ENCODE results near the gene BARX1. TPM values are rescaled to one million over a fixed set of nuclear protein-coding genes. Genes with fewer than 3 reads are reported as not detected.
"Not testable (repeated sequence)": the region's sequence is repeated elsewhere in the genome, so short reads cannot be mapped to it uniquely, and the experiment has no call there.

The BARX1 gene
- total RNA-seq, 1 donor from 2014 or later: 0.77 TPM

DNA sequence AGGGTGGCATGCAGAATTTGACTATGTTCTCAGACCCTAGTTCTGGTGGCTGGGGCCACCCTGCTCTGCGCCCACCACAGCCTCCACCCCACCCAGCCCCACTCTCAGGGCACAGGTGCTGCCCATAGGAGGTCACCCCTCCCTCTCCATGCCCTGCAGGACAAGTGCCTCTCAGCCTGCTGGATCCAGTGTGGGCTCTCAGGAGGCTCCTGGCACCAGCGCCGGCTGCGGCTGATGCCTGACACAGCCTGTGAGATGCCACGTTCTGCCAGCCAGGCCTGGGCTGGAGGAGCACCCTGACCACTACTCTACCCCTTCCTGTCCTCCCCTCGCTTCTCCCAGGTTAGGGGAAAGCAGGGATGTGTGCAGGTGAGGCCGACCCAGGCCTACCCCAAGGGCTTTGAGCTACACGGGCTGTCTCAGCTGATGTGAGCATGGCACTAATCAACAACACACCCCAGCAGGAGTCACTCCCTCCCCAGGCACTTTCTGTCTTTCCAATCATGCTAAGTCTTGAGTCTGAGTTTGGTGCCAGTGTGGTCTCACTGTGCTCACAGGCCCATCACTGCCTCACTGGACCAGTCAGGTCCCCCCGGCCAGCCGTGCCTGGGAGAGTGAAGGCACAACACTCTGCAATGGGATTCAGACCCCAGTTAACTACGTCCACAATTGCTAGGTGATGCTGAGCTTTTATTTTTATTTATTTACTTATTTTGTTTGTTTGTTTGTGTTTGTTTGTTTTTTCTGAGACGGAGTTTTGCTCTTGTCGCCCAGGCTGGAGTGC is 12.1 kb upstream of the BARX1 start:
- no peak for DNase-seq (ENCODE audit: low spot score)
- Mint-ChIP-seq H3K27ac (ENCODE audit: unreplicated experiment) (no peak overlapping the region), H3K4me3 (ENCODE audit: unreplicated experiment) (no peak overlapping the region), H3K27me3 (ENCODE audit: low read depth) (no peaks in the 10 kb centered on the region), H3K9me3 (ENCODE audit: low read depth) (peaks cover 1% of the 10 kb centered on the region), H3K4me1 (ENCODE audit: low read depth) (peaks cover 34% of the 10 kb centered on the region), H3K36me3 (ENCODE audit: low read depth) (peaks cover under 1% of the 10 kb centered on the region)
- TF ChIP-seq, protein P1, sequence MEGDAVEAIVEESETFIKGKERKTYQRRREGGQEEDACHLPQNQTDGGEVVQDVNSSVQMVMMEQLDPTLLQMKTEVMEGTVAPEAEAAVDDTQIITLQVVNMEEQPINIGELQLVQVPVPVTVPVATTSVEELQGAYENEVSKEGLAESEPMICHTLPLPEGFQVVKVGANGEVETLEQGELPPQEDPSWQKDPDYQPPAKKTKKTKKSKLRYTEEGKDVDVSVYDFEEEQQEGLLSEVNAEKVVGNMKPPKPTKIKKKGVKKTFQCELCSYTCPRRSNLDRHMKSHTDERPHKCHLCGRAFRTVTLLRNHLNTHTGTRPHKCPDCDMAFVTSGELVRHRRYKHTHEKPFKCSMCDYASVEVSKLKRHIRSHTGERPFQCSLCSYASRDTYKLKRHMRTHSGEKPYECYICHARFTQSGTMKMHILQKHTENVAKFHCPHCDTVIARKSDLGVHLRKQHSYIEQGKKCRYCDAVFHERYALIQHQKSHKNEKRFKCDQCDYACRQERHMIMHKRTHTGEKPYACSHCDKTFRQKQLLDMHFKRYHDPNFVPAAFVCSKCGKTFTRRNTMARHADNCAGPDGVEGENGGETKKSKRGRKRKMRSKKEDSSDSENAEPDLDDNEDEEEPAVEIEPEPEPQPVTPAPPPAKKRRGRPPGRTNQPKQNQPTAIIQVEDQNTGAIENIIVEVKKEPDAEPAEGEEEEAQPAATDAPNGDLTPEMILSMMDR (IDR thresholded peaks at IDR 0.05): no peak

DNA sequence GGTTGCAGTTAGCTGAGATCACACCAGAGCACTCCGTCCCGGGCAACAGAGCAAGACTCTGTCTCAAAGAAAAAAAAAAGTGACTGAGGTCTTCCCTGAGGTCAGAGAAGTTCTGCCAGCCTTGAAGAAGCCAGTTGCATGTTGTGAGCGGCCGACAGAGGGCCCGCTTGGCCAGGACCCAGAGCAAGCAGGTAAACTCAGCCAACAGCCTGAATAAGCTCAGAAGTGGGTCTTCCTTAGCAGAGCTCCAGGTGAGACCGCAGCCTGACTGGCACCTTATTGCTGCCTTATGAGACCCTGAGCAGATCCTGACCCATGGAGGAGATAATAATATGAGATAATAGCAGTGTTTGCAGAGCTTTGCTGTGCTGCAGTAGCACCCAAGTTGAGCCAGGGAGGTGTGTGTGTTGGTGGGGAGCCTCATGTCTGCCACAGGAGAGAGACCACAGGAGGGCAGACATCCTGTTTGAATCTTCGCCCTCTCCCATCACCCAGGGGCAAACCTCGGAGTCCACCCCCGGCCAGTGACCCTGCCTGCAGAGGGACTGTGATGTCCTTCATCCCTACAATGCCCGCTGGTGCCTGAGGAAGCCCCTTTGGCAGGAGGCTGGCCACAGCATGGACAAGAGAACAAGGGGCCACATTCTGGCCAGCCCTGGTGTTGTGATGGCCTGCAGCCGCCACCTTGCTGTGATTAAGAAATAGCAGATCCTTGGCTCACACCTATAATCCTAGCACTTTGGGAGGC is 10.8 kb upstream of the BARX1 start:
- no peaks in the 10 kb centered on the region for H3K9me3 Mint-ChIP-seq (ENCODE audit: low read depth)
- H3K36me3 Mint-ChIP-seq (ENCODE audit: low read depth): no peaks in the 10 kb centered on the region
- no peak overlapping the region for H3K27ac Mint-ChIP-seq (ENCODE audit: unreplicated experiment)
- DNase-seq (ENCODE audit: low spot score): no peak
- H3K27me3 Mint-ChIP-seq (ENCODE audit: low read depth): peaks cover 4% of the 10 kb centered on the region
- TF ChIP-seq, protein P1 (IDR thresholded peaks at IDR 0.05): peak; percentile 29
- no peak overlapping the region for H3K4me3 Mint-ChIP-seq (ENCODE audit: unreplicated experiment)
- H3K4me1 Mint-ChIP-seq (ENCODE audit: low read depth): peaks cover 38% of the 10 kb centered on the region

DNA sequence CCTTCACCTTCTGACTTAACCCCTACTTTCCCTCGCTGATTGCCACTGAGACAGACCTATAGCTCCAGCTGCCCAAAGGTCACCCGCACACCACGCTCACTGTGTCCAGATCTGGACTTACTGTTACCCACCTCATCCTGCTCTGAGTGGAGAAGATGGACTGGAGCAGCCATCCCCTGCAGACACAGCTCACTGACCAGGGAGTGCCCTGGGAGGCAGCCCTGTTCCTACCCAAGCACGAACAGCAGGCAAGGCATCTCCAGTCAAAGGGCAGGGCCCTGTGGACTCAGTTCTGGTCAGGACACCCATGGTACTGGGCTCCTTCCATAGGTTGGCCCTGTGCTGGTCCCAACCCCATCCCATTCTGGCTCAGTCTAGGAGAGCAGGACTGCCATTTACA is 9.5 kb upstream of the BARX1 start:
- Mint-ChIP-seq H3K4me1 (ENCODE audit: low read depth) (peaks cover 39% of the 10 kb centered on the region), H3K9me3 (ENCODE audit: low read depth) (no peaks in the 10 kb centered on the region), H3K27me3 (ENCODE audit: low read depth) (peaks cover 12% of the 10 kb centered on the region), H3K36me3 (ENCODE audit: low read depth) (no peaks in the 10 kb centered on the region), H3K4me3 (ENCODE audit: unreplicated experiment) (no peak overlapping the region), H3K27ac (ENCODE audit: unreplicated experiment) (no peak overlapping the region)
- DNase-seq (ENCODE audit: low spot score): no peak
- TF ChIP-seq, protein P1 (IDR thresholded peaks at IDR 0.05): no peak

DNA sequence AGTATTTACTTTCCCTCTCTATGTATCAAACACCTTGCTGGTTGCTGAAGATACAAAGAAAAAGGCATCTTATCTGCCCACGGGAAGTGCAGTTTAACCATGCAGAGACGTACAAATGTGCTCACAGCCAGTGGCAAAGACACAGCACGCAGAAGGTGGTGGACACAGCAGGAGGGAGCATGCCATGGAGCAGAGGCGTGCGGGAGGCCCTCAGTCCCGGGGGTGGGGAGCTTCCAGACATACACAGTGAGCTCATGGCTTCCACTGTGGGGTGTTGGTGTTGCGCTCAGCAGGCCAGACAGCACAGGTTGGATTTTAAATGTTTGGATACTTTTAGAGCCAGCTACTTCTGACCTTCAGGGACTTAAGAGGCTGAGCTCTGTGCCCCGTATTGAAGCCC is 8.8 kb upstream of the BARX1 start:
- H3K4me3 Mint-ChIP-seq (ENCODE audit: unreplicated experiment): no peak overlapping the region
- peaks cover 43% of the 10 kb centered on the region for H3K4me1 Mint-ChIP-seq (ENCODE audit: low read depth)
- peaks cover 16% of the 10 kb centered on the region for H3K27me3 Mint-ChIP-seq (ENCODE audit: low read depth)
- no peak for DNase-seq (ENCODE audit: low spot score)
- H3K36me3 Mint-ChIP-seq (ENCODE audit: low read depth): no peaks in the 10 kb centered on the region
- H3K9me3 Mint-ChIP-seq (ENCODE audit: low read depth): no peaks in the 10 kb centered on the region
- no peak overlapping the region for H3K27ac Mint-ChIP-seq (ENCODE audit: unreplicated experiment)
- TF ChIP-seq, protein P1 (IDR thresholded peaks at IDR 0.05): no peak

DNA sequence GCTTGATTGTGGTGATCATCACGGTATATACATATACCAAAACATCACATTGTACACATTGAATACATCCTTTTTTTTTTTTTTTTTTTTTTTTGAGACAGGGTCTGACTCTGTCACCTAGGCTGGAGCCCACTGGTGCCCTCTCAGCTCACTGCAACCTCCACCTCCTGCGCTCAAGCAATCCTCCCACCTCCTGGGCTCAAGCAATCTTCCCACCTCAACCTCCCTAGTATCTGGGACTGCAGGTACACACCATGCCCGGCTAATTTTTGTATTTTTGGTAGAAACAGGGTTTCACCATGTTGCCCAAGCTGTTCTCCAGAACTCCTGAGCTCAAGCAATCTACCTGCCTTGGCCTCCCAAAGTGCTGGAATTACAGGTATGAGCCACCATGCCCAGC is 8.3 kb upstream of the BARX1 start:
- not testable (repeated sequence) for DNase-seq (ENCODE audit: low spot score); H3K9me3 Mint-ChIP-seq (ENCODE audit: low read depth); H3K4me3 Mint-ChIP-seq (ENCODE audit: unreplicated experiment); H3K27ac Mint-ChIP-seq (ENCODE audit: unreplicated experiment); H3K36me3 Mint-ChIP-seq (ENCODE audit: low read depth)
- H3K4me1 Mint-ChIP-seq (ENCODE audit: low read depth): peaks cover 42% of the 10 kb centered on the region
- H3K27me3 Mint-ChIP-seq (ENCODE audit: low read depth): peaks cover 20% of the 10 kb centered on the region

All from chondrocyte (in vitro differentiated cells).